ENCODE data around the gene MRGPRF. TPM values are rescaled to one million over a fixed set of nuclear protein-coding genes. Genes with fewer than 3 reads are reported as not detected.

MRGPRF gene
- total RNA-seq, 1 experiment from 2014 or later, result not detected

GRCh38 chr11:69061713-69062053, 48.6 kb upstream of the MRGPRF start:
- H4K20me1 ChIP-seq (ENCODE audit: low read length), result no peaks in the 10 kb centered on the region
- no peak overlapping the region for H2AFZ ChIP-seq (ENCODE audit: low read length)
- H3K27ac ChIP-seq (ENCODE audit: low read length), result no peak overlapping the region
- no peak overlapping the region for H3K4me2 ChIP-seq (ENCODE audit: low read length)
- ChIA-PET POLR2A (ENCODE audit: unreplicated experiment) (no interaction called here), CTCF (no interaction called here)
- no peaks in the 10 kb centered on the region for H3K9me3 ChIP-seq (ENCODE audit: low read length)
- no peak for DNase-seq
- H3F3A ChIP-seq (ENCODE audit: low read length, unreplicated experiment), result no peaks in the 10 kb centered on the region
- H3K36me3 ChIP-seq (ENCODE audit: low read depth, low read length), result no peaks in the 10 kb centered on the region; the same call in 1 of the 2 replicates
- H3K9ac ChIP-seq (ENCODE audit: low read length), result no peak overlapping the region
- TF ChIP-seq EZH2phosphoT487 (IDR thresholded peaks at IDR 0.05; ENCODE audit: borderline replicate concordance, low read length), result no peak
- TF ChIP-seq, protein P1, sequence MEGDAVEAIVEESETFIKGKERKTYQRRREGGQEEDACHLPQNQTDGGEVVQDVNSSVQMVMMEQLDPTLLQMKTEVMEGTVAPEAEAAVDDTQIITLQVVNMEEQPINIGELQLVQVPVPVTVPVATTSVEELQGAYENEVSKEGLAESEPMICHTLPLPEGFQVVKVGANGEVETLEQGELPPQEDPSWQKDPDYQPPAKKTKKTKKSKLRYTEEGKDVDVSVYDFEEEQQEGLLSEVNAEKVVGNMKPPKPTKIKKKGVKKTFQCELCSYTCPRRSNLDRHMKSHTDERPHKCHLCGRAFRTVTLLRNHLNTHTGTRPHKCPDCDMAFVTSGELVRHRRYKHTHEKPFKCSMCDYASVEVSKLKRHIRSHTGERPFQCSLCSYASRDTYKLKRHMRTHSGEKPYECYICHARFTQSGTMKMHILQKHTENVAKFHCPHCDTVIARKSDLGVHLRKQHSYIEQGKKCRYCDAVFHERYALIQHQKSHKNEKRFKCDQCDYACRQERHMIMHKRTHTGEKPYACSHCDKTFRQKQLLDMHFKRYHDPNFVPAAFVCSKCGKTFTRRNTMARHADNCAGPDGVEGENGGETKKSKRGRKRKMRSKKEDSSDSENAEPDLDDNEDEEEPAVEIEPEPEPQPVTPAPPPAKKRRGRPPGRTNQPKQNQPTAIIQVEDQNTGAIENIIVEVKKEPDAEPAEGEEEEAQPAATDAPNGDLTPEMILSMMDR (conservative IDR thresholded peaks at IDR 0.05; ENCODE audit: low read depth, low read length), result no peak
- TF ChIP-seq EZH2 (IDR thresholded peaks at IDR 0.05; ENCODE audit: low read length, unreplicated experiment), result no peak
- no peak overlapping the region for H3K4me3 ChIP-seq (ENCODE audit: low read length)
- no peaks in the 10 kb centered on the region for H3K79me2 ChIP-seq (ENCODE audit: low read length)
- intact Hi-C loops (cut with micrococcal nuclease), result no loop called here
- H3K4me1 ChIP-seq (ENCODE audit: insufficient read depth, low read length), result no peaks in the 10 kb centered on the region
- no TSS peak for BruUV-seq (replicated peaks)
- no peak for ATAC-seq
- H3K9me2 ChIP-seq (replicated peaks; ENCODE audit: low read length), result no peaks in the 10 kb centered on the region
- H3K27me3 ChIP-seq (ENCODE audit: low read length), result no peaks in the 10 kb centered on the region

GRCh38 chr11:69060806-69061712, 48.0 kb upstream of the MRGPRF start:
- no peaks in the 10 kb centered on the region for H4K20me1 ChIP-seq (ENCODE audit: low read length)

More at GRCh38 chr11:69060806-69061712, 48.0 kb upstream of the MRGPRF start:
- intact Hi-C loops (cut with micrococcal nuclease), result no loop called here
- CTCF ChIA-PET, result no interaction called here
- TF ChIP-seq EZH2phosphoT487 (IDR thresholded peaks at IDR 0.05; ENCODE audit: borderline replicate concordance, low read length) (no peak), EZH2 (IDR thresholded peaks at IDR 0.05; ENCODE audit: low read length, unreplicated experiment) (no peak)
- TF ChIP-seq, protein P1 (conservative IDR thresholded peaks at IDR 0.05; ENCODE audit: low read depth, low read length), result no peak
- Histone ChIP-seq H3K9me2 (replicated peaks; ENCODE audit: low read length) (no peaks in the 10 kb centered on the region), H2AFZ (ENCODE audit: low read length) (no peak overlapping the region), H3K9me3 (ENCODE audit: low read length) (no peaks in the 10 kb centered on the region), H3K9ac (ENCODE audit: low read length) (no peak overlapping the region), H3K27me3 (ENCODE audit: low read length) (no peaks in the 10 kb centered on the region), H3K4me2 (ENCODE audit: low read length) (no peak overlapping the region), H3K4me1 (ENCODE audit: insufficient read depth, low read length) (no peaks in the 10 kb centered on the region), H3K27ac (ENCODE audit: low read length) (no peak overlapping the region), H3F3A (ENCODE audit: low read length, unreplicated experiment) (no peaks in the 10 kb centered on the region), H3K79me2 (ENCODE audit: low read length) (0 out of 2 replicates have a peak, but pooled peaks cover 2% of the 10 kb centered on the region), H3K36me3 (ENCODE audit: low read depth, low read length) (no peaks in the 10 kb centered on the region; the same call in 1 of the 2 replicates), H3K4me3 (ENCODE audit: low read length) (no peak overlapping the region)
- POLR2A ChIA-PET (ENCODE audit: unreplicated experiment), result no interaction called here
- no peak for DNase-seq
- no TSS peak for BruUV-seq (replicated peaks)
- no peak for ATAC-seq
